Measurements from ENCODE around the gene HTT. TPM values are rescaled to one million over a fixed set of nuclear protein-coding genes. Genes with fewer than 3 reads are reported as not detected.

Gene HTT
- total RNA-seq, 1 experiment from 2014 or later, result 37.4 TPM

GRCh38 chr4:3248178-3248480 is 173.6 kb downstream of the HTT start:
- BruUV-seq (replicated peaks), result no TSS peak

More at GRCh38 chr4:3248178-3248480, 173.6 kb downstream of the HTT start:
- Histone ChIP-seq H3K9me3 (ENCODE audit: control insufficient read depth in 1 of 2, insufficient read depth in 1 of 2, low read depth in 1 of 2, low read length in 2 of 2) (no peaks in the 10 kb centered on the region), H3K79me2 (ENCODE audit: insufficient read depth, low read length) (no peaks in the 10 kb centered on the region), H4K20me1 (ENCODE audit: insufficient read depth) (no peaks in the 10 kb centered on the region), H3K9me2 (ENCODE audit: insufficient read depth) (no peaks in the 10 kb centered on the region), H3K27me3 (ENCODE audit: insufficient read depth, low read length) (no peaks in the 10 kb centered on the region), H2AFZ (ENCODE audit: low read depth, low read length, poor library complexity, severe bottlenecking) (no peak overlapping the region), H3K4me2 (ENCODE audit: low read length) (no peak overlapping the region), H3K4me1 (ENCODE audit: control insufficient read depth in 1 of 2, insufficient read depth in 2 of 2, low read length in 2 of 2) (no peaks in the 10 kb centered on the region), H3K4me3 (replicated peaks in 1 of 2; ENCODE audit: low read depth in 1 of 2, low read length in 2 of 2) (no peak overlapping the region), H3K36me3 (ENCODE audit: control insufficient read depth in 1 of 2, insufficient read depth in 2 of 2, low read length in 2 of 2) (no peaks in the 10 kb centered on the region), H3K27ac (ENCODE audit: low read depth, low read length) (no peak overlapping the region), H3K9ac (ENCODE audit: low read length) (no peak overlapping the region)
- ChIA-PET CTCF (no interaction called here), POLR2A (no interaction called here), RAD21 (ENCODE audit: low non-redundant PET in 1 of 2, low total read pairs in 2 of 2, uncharacterized antibody in 2 of 2, unreplicated experiment in 2 of 2) (no interaction called here)
- ATAC-seq (no peak), DNase-seq (ENCODE audit: low read depth, low spot score) (no peak)
- intact Hi-C loops (cut with micrococcal nuclease), result no loop called here
- no peak for TF ChIP-seq EZH2phosphoT487 (IDR thresholded peaks at IDR 0.05; ENCODE audit: borderline replicate concordance)
- no peak for TF ChIP-seq SP1 (IDR thresholded peaks at IDR 0.05; ENCODE audit: low read depth)
- TF ChIP-seq, protein P1, sequence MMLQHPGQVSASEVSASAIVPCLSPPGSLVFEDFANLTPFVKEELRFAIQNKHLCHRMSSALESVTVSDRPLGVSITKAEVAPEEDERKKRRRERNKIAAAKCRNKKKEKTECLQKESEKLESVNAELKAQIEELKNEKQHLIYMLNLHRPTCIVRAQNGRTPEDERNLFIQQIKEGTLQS (IDR thresholded peaks at IDR 0.05), result no peak
- no peak for TF ChIP-seq FOSL1 (IDR thresholded peaks at IDR 0.05; ENCODE audit: low read depth)
- TF ChIP-seq MAX (IDR thresholded peaks at IDR 0.05), result no peak
- no peak for TF ChIP-seq TCF7L2 (IDR thresholded peaks at IDR 0.05; ENCODE audit: borderline replicate concordance, extremely low read depth, insufficient read depth, insufficient read length)
- no peak for TF ChIP-seq ZNF274 (IDR thresholded peaks at IDR 0.05; ENCODE audit: low read depth, low read length)
- TF ChIP-seq, protein P2, sequence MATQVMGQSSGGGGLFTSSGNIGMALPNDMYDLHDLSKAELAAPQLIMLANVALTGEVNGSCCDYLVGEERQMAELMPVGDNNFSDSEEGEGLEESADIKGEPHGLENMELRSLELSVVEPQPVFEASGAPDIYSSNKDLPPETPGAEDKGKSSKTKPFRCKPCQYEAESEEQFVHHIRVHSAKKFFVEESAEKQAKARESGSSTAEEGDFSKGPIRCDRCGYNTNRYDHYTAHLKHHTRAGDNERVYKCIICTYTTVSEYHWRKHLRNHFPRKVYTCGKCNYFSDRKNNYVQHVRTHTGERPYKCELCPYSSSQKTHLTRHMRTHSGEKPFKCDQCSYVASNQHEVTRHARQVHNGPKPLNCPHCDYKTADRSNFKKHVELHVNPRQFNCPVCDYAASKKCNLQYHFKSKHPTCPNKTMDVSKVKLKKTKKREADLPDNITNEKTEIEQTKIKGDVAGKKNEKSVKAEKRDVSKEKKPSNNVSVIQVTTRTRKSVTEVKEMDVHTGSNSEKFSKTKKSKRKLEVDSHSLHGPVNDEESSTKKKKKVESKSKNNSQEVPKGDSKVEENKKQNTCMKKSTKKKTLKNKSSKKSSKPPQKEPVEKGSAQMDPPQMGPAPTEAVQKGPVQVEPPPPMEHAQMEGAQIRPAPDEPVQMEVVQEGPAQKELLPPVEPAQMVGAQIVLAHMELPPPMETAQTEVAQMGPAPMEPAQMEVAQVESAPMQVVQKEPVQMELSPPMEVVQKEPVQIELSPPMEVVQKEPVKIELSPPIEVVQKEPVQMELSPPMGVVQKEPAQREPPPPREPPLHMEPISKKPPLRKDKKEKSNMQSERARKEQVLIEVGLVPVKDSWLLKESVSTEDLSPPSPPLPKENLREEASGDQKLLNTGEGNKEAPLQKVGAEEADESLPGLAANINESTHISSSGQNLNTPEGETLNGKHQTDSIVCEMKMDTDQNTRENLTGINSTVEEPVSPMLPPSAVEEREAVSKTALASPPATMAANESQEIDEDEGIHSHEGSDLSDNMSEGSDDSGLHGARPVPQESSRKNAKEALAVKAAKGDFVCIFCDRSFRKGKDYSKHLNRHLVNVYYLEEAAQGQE (IDR thresholded peaks at IDR 0.05; ENCODE audit: low read depth), result no peak
- no peak for TF ChIP-seq ELF1 (IDR thresholded peaks at IDR 0.05; ENCODE audit: borderline replicate concordance, low read depth)
- no peak for TF ChIP-seq ZFX (IDR thresholded peaks at IDR 0.05)
- TF ChIP-seq SRF (IDR thresholded peaks at IDR 0.05; ENCODE audit: low read depth), result no peak
- TF ChIP-seq SIN3A (IDR thresholded peaks at IDR 0.05; ENCODE audit: low read depth), result no peak
- no peak for TF ChIP-seq EZH2 (IDR thresholded peaks at IDR 0.05)
- no peak for TF ChIP-seq ZBTB33 (IDR thresholded peaks at IDR 0.05; ENCODE audit: extremely low read depth, insufficient replicate concordance, low read length)
- TF ChIP-seq YY1 (IDR thresholded peaks at IDR 0.05; ENCODE audit: extremely low read depth, insufficient replicate concordance, low read depth, low read length), result no peak
- TF ChIP-seq RAD21 (IDR thresholded peaks at IDR 0.05; ENCODE audit: low read depth), result no peak
- no peak for TF ChIP-seq POLR2AphosphoS5 (IDR thresholded peaks at IDR 0.05; ENCODE audit: low read depth, low read length)
- TF ChIP-seq, protein P3, sequence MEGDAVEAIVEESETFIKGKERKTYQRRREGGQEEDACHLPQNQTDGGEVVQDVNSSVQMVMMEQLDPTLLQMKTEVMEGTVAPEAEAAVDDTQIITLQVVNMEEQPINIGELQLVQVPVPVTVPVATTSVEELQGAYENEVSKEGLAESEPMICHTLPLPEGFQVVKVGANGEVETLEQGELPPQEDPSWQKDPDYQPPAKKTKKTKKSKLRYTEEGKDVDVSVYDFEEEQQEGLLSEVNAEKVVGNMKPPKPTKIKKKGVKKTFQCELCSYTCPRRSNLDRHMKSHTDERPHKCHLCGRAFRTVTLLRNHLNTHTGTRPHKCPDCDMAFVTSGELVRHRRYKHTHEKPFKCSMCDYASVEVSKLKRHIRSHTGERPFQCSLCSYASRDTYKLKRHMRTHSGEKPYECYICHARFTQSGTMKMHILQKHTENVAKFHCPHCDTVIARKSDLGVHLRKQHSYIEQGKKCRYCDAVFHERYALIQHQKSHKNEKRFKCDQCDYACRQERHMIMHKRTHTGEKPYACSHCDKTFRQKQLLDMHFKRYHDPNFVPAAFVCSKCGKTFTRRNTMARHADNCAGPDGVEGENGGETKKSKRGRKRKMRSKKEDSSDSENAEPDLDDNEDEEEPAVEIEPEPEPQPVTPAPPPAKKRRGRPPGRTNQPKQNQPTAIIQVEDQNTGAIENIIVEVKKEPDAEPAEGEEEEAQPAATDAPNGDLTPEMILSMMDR (IDR thresholded peaks at IDR 0.05 in 2 of 3, conservative IDR thresholded peaks at IDR 0.05 in 1 of 3; ENCODE audit: borderline replicate concordance in 1 of 3, insufficient read depth in 1 of 3, low read depth in 2 of 3, low read length in 2 of 3), result no peak
- TF ChIP-seq POLR2A (IDR thresholded peaks at IDR 0.05; ENCODE audit: borderline replicate concordance, extremely low read depth, insufficient read depth, insufficient read length), result no peak
- TF ChIP-seq JUND (IDR thresholded peaks at IDR 0.05), result no peak
